ENCODE measurements around the gene DUSP7.

The DUSP7 gene

DNA sequence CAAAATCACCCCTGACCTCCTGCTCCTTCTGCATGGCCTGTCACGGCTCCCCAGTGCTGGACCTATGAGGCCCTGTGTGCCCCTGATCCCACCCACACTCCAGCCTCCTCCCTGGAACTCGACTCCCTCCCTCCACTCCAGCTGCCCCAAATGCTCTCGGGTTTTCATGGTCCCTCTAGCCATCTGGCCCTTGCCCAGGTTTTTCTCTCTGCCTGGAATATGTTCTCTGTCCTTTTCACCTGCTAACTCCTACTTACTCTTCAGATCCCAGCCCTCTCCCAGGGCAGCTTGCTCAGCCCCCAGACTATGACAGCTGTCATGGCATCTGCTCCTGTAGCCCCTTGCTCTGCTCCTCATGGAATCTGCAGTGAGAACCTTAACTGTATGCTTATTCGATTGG lies 30.3 kb downstream of the DUSP7 start:
- no peak for DNase-seq (ENCODE audit: low spot score)

- DNase-seq (ENCODE audit: low spot score): no peak
These were observed 30.9 kb downstream of the DUSP7 start for GRCh38 chr3:52025453-52025852.

DNA sequence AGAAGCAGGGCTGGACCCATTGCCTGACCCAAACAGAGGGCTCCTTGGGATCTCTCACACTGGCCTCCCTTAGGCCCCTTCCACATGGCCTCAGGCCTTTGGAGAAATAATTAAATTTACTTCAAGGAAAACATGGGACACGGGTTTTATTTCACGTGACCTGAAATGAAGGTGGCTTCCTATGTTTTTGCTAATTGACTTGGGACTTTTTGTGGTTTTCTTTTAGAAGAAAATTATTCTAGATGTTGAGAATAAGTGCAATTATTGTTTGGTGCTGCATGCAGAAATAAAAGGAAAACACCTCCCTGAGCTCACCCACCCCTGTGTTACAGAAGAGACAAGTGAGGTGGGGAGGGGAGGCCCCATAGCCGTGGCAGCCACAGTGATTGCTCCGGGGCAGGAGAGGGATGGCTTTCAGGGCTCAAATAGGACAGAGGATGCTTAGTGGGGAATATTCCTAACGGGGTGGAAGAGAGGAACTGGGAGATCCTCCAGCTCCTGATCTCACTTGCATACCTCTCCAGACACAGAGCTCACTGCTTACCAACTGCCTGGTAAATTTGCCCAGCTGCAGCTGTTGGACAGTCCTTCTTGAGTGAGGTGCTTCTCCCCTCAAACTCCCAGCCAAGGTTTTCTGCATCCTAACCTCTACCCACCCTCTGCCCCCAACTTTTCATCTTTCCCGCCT lies 31.5 kb downstream of the DUSP7 start:
- DNase-seq (ENCODE audit: low spot score): no peak

DNA sequence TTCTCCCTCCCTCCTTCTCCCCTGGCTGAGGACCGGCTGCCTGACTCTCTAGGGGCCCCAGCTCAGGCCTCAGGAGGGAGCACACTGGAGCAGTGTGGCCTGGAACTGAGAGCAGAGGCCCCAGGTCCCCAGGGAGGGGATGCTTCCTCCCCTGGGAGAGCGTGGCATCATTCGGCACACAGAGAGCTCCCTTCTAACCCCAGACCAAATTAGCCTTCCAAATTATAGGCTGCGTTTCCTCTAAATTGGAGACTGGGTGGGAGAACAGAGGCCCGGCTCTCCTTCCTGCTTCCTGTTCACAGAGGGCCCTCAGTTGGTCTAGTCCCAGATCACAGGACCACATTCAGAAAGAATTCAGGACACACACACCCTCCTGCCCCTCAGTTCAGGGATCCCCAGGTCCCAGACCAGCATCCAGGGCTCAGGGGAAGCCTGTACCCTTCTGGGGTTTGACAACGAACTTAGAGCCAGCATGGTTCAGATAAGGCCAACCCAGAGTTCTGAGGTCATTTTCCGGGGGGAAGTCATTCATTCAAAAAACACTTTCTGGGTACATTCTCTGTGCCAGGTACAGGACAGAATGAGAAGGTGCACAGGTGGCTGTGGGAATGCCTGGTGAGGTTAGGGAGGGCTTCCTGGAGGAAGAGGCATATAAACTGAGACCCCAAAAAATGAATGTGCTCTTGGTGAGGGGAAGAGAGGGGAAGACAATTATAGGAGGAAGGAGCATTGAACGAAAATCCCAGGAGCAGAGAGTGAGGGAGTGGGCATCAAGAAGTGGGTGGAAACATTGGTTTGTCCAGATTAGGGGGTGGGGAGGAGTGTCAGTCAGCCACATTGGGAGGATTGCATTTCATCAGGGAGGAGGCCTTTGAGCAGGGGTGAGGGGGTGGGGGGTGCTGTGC lies 32.3 kb downstream of the DUSP7 start:
- no peak for DNase-seq (ENCODE audit: low spot score)

DNA sequence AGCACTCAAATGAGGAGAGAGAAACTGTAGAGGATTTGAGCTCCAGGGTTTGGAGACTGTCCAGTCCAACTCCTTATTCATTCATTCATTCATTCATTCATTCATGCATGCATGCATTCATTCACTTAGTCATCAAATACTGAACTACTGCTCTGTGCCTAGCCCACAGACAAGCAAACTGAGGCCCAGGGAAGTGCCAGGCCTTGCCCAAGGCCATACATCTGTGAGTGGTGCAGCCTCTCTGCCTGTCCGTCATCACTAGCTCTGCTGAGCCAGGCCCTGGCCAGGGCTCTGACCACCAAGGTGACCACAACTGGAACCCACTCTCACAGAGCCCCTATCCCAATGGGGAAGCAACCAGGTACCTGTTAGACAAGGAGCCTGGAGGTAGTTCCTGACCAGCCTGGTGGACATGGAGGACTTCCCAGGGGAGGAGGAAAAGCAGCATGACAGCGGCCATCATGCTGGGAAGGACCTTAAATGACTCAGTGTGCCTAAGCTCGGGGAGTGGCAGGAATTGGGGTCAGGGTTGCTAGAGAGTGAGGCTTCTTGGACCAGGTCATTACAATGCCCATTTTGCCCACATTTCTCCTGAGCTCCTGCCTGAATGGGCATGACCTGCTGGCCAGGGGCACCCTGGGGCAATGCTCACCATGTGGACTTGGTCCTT lies 33.1 kb downstream of the DUSP7 start:
- DNase-seq (ENCODE audit: low spot score): no peak

DNA sequence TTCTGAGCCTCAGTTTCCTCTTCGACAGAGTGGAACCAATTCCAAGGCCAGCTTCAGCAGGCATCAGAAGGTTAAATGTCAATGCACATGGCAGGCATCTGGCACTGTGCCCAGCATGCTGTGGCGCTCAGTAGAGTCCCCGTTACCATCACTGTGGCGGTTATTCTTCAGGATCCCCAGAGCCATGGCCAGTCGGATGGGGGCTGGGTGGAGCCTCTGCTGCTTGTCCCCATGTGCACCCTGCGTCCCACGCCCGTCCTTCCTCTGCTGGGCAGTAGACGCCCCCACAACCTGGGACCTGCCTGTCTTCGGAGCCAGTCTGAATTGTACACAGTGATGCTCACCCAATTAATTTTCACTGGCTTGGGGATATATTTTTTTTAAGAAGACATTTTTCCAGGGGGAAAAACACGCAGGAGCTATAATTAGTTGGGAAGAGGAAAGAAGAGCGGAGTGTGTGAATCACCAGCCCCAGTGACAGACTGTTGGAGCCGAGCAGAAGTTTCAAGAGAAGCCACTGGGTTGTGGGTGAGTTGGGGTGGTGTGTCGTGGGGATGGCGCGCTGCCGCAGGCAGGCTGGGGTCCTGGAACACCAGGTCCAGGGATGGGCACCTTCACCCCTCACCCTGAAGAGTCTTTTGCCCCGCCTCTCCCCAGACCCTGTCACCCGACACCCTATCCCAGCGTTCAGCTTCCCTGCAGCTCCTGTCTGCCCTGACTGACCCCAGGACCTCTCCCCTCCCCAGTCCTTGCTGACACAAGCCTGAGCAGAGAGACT lies 33.9 kb downstream of the DUSP7 start:
- DNase-seq (ENCODE audit: low spot score): peak; percentile 72

GRCh38 chr3:52021489-52022268 lies 34.7 kb downstream of the DUSP7 start:
- no peak for DNase-seq (ENCODE audit: low spot score)

DNA sequence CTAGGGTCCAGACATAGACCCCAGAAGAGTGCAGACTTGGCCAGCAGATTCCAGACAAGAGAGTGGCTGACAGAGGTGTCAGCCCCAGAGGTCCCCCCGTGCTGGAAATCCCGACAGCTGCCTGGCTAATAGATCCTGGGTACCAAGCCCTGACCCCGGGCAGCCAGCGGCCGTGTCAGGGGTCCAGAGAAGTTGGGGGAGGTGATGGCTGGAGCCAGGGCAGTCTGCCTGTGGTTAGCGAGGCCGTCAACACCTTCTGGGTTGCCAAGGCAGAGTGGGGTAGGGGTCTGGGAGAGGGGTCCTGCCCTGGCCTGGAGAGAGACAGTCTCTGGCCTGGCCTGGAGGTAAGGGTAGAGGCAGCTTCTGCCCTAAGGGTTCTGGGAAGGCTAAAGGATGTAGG lies 35.6 kb downstream of the DUSP7 start:
- no peak for DNase-seq (ENCODE audit: low spot score)

DNA sequence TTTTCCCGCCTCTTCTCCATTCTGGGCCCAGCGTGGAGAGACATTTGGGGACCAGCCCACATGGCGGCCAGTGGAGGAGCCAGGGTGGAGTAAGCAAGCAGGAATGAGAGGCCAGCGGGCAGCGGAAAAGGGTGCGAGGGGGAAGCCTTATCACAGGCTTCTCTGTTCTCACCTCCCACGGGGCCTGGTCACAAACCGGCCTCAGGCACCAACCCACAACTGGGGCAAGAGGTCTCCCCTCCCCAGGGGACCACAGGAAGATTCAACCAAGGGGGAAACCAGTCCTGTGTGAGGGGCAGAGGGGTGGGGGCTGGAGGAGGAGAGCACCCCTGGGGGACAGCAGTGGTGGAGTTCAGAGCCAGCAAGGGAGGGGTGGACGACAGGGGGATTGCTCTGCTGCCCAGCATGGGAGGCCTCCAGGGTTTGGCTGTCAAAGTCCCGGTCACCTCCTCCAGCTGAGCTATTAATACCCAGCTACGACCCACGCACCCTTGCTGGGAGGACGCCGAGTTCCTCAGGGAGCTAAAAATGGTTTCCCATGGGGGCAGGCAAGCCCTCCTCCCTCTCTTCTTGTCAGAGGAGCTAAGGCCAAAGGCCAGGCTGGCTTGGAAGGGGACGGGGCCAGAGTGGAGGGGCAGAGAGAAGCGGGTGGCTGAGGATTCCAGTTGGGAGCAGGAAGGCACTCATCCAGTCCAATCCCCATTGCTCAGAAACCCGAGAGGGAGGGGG lies 36.9 kb downstream of the DUSP7 start:
- no peak for DNase-seq (ENCODE audit: low spot score)

DNA sequence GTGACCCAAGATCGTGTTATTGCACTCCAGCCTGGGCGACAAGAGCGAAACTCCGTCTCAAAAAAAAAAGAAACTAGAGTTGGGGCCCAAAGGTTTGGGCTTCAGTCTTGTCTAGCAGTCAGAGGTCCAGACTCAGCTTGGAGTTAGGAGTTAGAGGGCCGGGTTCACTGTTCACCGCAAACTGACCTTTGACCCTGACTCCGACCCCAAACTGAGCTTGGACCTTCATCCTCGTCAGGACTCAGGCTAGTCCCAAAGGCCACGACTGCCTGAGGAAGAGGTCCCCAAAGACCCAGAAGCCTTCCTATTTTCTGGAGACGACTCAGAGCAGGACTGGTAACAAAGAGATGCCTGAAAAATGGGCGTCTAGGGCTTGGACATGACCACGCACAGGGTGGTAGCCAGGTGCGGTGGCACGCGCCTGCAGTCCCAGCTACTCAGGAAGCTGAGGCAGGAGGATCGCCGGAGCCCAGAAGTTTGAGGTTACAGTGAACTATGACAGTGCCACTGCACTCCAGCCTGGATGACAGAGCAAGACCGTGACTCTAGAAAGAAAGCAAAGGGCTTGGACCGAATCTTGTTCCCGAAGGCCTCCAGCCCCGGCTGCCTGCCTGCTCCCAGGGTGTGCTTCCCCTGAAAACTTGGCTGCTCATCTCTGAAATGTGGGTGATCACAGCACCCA lies 37.9 kb downstream of the DUSP7 start:
- DNase-seq (ENCODE audit: low spot score): no peak

DNA sequence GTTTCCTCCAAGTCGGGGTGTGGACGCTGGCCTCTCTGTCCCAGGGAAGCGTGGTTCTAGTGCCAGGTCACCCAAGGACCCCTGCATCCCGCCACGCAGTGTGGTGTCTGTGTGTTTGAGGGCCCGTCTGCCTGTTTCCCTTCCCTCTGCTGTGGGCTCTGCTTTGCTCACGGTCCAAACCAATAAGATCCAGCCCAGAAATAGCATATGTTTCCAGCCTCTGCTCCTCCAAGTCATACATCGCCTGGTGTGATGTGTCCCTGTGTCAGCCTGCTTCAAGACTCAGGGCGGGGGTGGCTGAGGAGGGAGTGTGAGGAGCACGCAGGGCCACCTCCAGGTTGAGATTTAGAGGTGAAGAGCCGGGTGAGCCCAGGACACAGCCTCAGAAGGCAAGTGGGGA lies 38.8 kb downstream of the DUSP7 start:
- no peak for DNase-seq (ENCODE audit: low spot score)

DNA sequence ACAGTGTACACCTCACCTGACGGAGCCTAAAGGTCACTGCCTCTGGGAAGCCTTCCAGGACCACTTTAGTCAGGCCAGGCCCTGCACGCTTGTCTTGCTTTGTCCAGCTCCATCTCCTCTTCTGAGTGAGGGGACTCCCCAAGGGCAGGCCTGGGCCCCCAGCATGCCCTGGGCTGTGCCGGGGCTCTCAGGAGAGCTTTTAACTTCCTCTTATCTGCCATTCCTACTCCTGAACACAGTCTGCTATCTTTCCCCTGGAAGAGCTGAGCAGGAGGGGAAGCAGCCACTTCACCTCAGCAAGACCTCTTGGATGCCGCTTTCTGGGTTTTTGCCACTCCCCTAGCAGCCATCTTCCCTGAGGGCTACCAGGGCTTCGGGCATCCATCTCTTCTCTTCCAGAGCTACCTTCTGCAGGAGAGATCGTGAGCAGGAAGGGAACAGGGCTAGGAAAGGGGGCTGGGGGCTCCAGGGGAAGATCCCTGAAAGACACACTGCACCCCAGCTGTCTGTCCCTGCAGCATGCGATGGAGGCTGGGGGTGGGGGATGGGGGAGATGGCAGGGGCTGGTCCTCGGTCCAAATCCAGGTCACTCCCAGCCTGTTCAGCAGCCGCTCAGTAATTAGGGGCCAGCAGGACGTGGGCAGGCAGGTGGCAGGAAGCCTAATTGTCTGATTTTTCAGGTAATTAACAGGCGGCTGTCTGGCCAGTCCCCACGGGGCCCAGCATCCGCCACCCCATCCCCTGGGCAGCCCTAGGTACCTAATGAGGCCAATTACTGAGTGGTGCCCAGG lies 40.7 kb downstream of the DUSP7 start:
- DNase-seq (ENCODE audit: low spot score): no peak

DNA sequence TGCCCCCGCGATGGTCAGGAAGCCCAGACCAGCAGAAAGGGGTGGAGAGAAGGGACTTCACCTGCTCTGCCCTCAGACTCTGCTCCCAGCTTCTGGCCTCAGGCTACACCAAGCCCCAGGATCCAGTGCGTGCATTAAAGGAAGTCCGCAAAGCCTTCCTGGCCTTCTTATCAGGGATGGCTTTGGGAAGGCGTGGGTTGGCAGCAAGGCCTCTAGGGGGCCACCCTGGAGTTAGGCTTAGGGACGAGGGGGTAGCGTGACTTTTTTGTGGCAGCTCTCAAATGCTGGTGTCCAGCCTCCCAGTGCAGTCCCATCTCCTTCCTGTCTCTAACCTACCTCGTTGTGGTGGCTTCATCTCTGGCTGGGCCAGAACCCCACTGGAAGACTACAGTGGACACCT lies 41.8 kb downstream of the DUSP7 start:
- peak; percentile 22 for DNase-seq (ENCODE audit: low spot score)

GRCh38 chr3:52013802-52014598 lies 42.4 kb downstream of the DUSP7 start:
- DNase-seq (ENCODE audit: low spot score): no peak

DNA sequence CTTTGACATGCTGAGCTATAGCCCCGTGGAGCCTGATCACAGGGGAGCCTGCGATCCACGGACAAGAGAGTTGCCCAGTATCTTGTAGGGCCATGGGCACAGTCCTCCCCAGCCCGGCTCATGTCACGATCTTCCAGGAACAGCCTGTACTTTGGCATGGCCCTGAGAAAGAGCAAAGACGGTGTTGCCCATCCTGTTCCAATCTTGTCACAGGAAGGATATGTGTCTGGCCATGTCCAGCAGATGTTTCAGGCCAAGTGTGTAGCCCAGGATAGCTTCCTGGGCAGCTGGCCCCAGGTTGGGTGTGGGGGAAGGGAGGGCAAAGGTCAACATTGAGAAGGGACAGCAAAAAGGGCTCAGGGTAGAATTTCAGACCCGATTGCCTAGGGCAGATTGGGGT lies 43.7 kb downstream of the DUSP7 start:
- DNase-seq (ENCODE audit: low spot score): no peak

- DNase-seq (ENCODE audit: low spot score): no peak
These were observed 45.9 kb downstream of the DUSP7 start for GRCh38 chr3:52010431-52010830.

- no peak for DNase-seq (ENCODE audit: low spot score)
These were observed 49.1 kb downstream of the DUSP7 start for GRCh38 chr3:52007291-52007690.

- no peak for DNase-seq (ENCODE audit: low spot score)
These were observed 49.6 kb downstream of the DUSP7 start for GRCh38 chr3:52006820-52007133.
